ENCODE measurements around the gene FOXN4.

DNA sequence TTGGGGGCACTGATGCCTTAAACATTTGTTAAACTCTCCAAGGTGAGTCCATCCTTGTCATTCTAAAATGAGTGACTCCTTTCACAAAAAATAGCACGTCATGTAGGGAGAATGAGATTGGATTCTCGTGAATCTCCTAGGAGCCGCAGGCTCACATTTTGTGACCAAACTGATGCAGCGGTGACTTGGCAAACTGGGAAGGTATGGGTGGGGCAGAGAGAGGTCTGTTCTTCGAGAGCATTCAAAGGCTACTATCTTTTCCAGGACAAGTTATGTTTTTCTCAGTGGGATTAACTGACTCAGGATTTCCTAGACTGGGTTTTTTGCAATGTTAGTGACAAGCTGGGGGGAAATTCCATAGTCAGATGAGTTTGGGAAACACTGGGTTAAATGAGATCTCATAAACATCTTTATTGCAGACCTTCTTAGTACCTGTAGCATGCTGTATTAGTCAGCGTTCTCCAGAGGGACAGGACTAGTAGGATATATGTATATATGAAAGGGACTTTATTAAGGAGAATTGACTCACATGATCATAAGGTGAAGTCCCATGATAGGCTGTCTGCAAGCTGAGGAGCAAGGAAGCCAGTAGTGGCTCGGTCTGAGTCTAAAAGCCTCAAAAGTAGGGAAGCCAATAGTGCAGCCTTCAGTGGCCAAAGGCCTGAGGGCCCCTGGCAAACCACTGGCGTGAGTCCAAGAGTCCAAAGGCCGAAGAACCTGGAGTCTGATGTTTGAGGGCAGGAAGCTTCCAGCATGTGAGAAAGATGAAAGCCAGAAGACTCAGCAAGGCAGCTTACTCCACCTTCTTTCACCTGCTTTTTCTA is 61.0 kb downstream of the FOXN4 start:
- TF ChIP-seq POLR2AphosphoS5 (IDR thresholded peaks at IDR 0.05; ENCODE audit: low read depth, low read length) (no peak), POLR2A (IDR thresholded peaks at IDR 0.05; ENCODE audit: borderline replicate concordance, extremely low read depth, insufficient read depth, insufficient read length) (no peak), EZH2 (IDR thresholded peaks at IDR 0.05) (no peak), EZH2phosphoT487 (IDR thresholded peaks at IDR 0.05; ENCODE audit: borderline replicate concordance) (no peak), CEBPB (IDR thresholded peaks at IDR 0.05; ENCODE audit: low read depth) (no peak), YY1 (IDR thresholded peaks at IDR 0.05; ENCODE audit: extremely low read depth, insufficient replicate concordance, low read depth, low read length) (no peak), EGR1 (IDR thresholded peaks at IDR 0.05; ENCODE audit: low read depth) (no peak), SP1 (IDR thresholded peaks at IDR 0.05; ENCODE audit: low read depth) (no peak)
- TF ChIP-seq, protein P1, sequence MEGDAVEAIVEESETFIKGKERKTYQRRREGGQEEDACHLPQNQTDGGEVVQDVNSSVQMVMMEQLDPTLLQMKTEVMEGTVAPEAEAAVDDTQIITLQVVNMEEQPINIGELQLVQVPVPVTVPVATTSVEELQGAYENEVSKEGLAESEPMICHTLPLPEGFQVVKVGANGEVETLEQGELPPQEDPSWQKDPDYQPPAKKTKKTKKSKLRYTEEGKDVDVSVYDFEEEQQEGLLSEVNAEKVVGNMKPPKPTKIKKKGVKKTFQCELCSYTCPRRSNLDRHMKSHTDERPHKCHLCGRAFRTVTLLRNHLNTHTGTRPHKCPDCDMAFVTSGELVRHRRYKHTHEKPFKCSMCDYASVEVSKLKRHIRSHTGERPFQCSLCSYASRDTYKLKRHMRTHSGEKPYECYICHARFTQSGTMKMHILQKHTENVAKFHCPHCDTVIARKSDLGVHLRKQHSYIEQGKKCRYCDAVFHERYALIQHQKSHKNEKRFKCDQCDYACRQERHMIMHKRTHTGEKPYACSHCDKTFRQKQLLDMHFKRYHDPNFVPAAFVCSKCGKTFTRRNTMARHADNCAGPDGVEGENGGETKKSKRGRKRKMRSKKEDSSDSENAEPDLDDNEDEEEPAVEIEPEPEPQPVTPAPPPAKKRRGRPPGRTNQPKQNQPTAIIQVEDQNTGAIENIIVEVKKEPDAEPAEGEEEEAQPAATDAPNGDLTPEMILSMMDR (IDR thresholded peaks at IDR 0.05 in 2 of 3, conservative IDR thresholded peaks at IDR 0.05 in 1 of 3; ENCODE audit: borderline replicate concordance in 1 of 3, insufficient read depth in 1 of 3, low read depth in 2 of 3, low read length in 2 of 3) = no peak
- TF ChIP-seq, protein P2, sequence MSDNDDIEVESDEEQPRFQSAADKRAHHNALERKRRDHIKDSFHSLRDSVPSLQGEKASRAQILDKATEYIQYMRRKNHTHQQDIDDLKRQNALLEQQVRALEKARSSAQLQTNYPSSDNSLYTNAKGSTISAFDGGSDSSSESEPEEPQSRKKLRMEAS (IDR thresholded peaks at IDR 0.05) = no peak

Measured in HCT116 (cell line).